GM18507 (cell line): Measurements from ENCODE around the gene MARCHF5.

Source experiments
- DNase-seq: peaks from one replicate; pipeline ENCODE4 v3.0.0; 2011; ENCODE audit warnings: low read depth; ENCODE audit not compliant: insufficient read length; ENCODE audit errors: extremely low spot score
- FAIRE-seq: peaks from 2 replicates; lab custom pipeline; 2011; peaks lifted over from hg19 to GRCh38; lab: Jason Lieb, UNC

The MARCHF5 gene

GRCh38 chr10:92290837-92291615 lies at the start of gene MARCHF5, which contains the start of gene CPEB3:
Gene MARCHF5, plus strand, starts transcription at chr10:92291167. Its CDS starts 328 bp downstream, at chr10:92291495.
Gene CPEB3, minus strand, starts transcription at chr10:92291078. Its CDS starts 50,728 bp downstream, at chr10:92240350.
- DNase-seq (peak; percentile 85), FAIRE-seq (peak; percentile 97)

- no peak for FAIRE-seq
These were observed 49.5 kb upstream of the MARCHF5 start for GRCh38 chr10:92241501-92241900.

GRCh38 chr10:92242380-92242779 lies 48.6 kb upstream of the MARCHF5 start:
- no peak for DNase-seq
- FAIRE-seq: no peak

More at GRCh38 chr10:92241501-92241900, 49.5 kb upstream of the MARCHF5 start:
- DNase-seq: no peak

GRCh38 chr10:92242910-92243671 lies 47.9 kb upstream of the MARCHF5 start:
- FAIRE-seq: peak; percentile 74

GRCh38 chr10:92244796-92245195 lies 46.2 kb upstream of the MARCHF5 start:
- FAIRE-seq: peak; percentile 29
- no peak for DNase-seq

More at GRCh38 chr10:92242910-92243671, 47.9 kb upstream of the MARCHF5 start:
- no peak for DNase-seq

GRCh38 chr10:92248566-92248965 lies 42.4 kb upstream of the MARCHF5 start:
- DNase-seq (no peak), FAIRE-seq (no peak)

- DNase-seq (no peak), FAIRE-seq (no peak)
These were observed 27.6 kb upstream of the MARCHF5 start for GRCh38 chr10:92263396-92263795.

- no peak for DNase-seq
- no peak for FAIRE-seq
These were observed 26.7 kb upstream of the MARCHF5 start for GRCh38 chr10:92264249-92264648.

- DNase-seq: no peak
- peak; percentile 64 for FAIRE-seq
These were observed 25.2 kb upstream of the MARCHF5 start for GRCh38 chr10:92265687-92266258.

- FAIRE-seq: peak; percentile 81
- DNase-seq: no peak
These were observed 23.6 kb upstream of the MARCHF5 start for GRCh38 chr10:92267343-92267742.

- DNase-seq (no peak), FAIRE-seq (no peak)
These were observed 22.2 kb upstream of the MARCHF5 start for GRCh38 chr10:92268748-92269147.

GRCh38 chr10:92274071-92274470 lies 16.9 kb upstream of the MARCHF5 start:
- no peak for FAIRE-seq
- DNase-seq: no peak

- FAIRE-seq (no peak), DNase-seq (no peak)
These were observed 11.8 kb upstream of the MARCHF5 start for GRCh38 chr10:92278996-92279696.

GRCh38 chr10:92284112-92284704 lies 6.8 kb upstream of the MARCHF5 start:
- no peak for DNase-seq
- peak; percentile 81 for FAIRE-seq

GRCh38 chr10:92290076-92290836 lies 711 bp upstream of the MARCHF5 start:
- FAIRE-seq (peak; percentile 81), DNase-seq (no peak)

GRCh38 chr10:92291616-92291865 lies 574 bp downstream of the MARCHF5 start:
- DNase-seq (no peak), FAIRE-seq (no peak)

GRCh38 chr10:92291921-92292845 lies 1.2 kb downstream of the MARCHF5 start:
- DNase-seq: peak; percentile 25
- FAIRE-seq: peak; percentile 88

GRCh38 chr10:92298487-92298886 lies 7.5 kb downstream of the MARCHF5 start:
- FAIRE-seq: no peak
- no peak for DNase-seq
